Head of caudate nucleus (tissue), 42 donors: ENCODE measurements around the gene NFE2.
"Not testable (repeated sequence)": the region's sequence is repeated elsewhere in the genome, so short reads cannot be mapped to it uniquely, and the experiment has no call there.

Experiments
- DNase-seq, 42 donors: peaks; one replicate each; pipeline versions ENCODE4 v3.0.0 to v3.0.0-alpha.2; 2020 to 2021; ENCODE audit warnings: mixed read lengths in 7 of 42
- intact Hi-C: fragments of 100-400 bp; cut with DNase I; formaldehyde crosslinking; loops from one replicate; pipeline ENCODE4 v1.15.0; 2022

Gene NFE2

GRCh38 chr12:54300732-54301427 lies at the start of gene NFE2:
NFE2 (minus strand) TSS chr12:54301015; CDS start chr12:54295248, 5,767 bp downstream.
- peak in 23 of 42 donors; percentile 11 to 62 (median 31) for DNase-seq
- intact Hi-C loops: no loop called here

- intact Hi-C loops: no loop called here
- peak in 8 of 42 donors; percentile 30 to 63 (median 48) for DNase-seq
These were observed 48.9 kb upstream of the NFE2 start for GRCh38 chr12:54349679-54350078.

- intact Hi-C loops: no loop called here
- DNase-seq: peak in 8 of 42 donors; percentile 31 to 76 (median 58)
These were observed 48.2 kb upstream of the NFE2 start for GRCh38 chr12:54349036-54349435.

- intact Hi-C loops: no loop called here
- no peak for DNase-seq
These were observed 40.8 kb upstream of the NFE2 start for GRCh38 chr12:54341378-54342300.

DNA sequence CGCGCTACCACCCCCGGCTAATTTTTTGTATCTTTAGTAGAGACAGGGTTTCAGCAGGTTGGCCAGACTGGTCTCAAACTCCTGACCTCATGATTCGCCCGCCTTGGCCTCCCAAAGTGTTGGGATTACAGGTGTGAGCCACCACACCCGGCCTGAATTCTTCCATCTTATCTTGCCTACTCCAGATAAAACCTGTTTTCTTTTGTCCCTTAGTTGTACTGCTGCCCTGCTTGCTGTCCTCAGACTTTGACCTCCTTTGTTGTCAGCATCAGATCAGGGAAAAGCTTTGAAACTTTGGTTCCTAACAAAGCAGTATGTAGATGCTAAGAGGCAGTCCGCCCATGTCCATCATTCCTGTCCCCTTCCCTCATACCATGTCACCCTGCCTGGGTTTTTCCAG lies 40.0 kb upstream of the NFE2 start:
- intact Hi-C loops: no loop called here
- no peak for DNase-seq

- intact Hi-C loops: no loop called here
- no peak for DNase-seq
These were observed 38.0 kb upstream of the NFE2 start for GRCh38 chr12:54338698-54339296.

DNA sequence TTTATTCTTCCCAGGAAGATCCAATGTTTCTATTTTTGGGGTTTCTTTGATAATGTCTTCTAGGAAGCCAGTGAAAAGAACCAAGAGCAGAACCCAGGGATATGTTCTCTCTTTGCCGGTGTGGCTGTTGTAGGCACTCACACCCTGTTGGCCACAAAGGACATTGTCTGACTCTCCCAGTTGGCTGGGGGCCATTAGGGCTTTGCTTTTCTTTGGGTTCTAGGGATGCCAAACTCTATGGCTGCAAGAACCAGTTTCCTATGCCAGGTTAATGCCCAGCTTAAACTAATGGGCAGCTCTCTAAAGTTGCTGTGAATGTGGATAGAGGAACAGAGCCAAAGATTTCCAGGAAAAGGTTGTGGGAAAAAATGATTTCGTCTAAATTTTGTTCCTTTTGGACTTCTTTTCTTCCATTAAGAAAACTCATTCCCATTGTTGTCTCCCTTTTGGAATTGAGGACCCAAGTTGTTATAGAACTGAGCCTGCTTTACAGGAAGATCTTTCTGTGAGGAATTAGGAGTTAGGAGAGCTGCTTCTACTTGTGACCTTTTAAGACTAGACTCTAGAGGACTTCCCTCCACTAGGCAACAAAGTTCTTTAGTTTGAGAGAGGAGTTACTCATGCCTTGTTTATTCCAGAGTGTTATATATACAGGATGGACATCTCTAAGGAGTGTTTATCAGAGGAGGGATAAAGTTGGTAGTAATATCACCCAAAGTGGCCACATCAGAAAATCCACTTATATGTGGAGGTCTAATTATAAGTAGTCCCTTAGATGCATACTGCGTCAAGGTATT lies 37.2 kb upstream of the NFE2 start:
- DNase-seq: peak in 14 of 42 donors; percentile 28 to 75 (median 42)
- intact Hi-C loops: no loop called here

DNA sequence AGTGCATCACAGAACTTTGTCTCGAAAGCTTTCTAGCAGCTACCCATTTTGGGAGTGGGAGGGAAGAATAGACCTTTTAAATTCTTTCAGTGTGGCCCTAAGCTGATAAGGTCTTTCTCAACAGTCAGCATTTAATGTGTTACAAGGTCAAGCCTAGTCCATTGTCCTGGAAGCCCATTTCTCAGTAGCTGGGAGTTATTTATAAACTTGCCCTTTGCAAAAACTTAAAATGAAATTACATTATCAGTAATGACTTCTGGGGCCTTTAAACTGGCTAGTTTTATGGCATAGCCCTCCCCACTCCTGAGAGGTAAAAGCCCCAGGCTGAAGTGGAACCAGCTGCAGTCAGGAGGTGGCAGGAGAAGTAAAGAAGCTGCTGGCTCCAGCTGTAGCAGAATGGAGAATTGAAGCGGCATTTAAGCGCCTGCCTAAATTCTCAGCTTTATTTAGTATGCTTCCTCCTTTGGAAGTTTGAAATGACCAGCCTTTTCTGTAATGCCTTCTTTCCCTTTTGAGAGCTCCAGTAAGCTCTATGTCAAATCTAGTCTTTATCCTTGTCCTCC lies 36.5 kb upstream of the NFE2 start:
- intact Hi-C loops: no loop called here
- peak in 15 of 42 donors; percentile 21 to 61 (median 38) for DNase-seq

- DNase-seq: no peak
- intact Hi-C loops: no loop called here
These were observed 32.7 kb upstream of the NFE2 start for GRCh38 chr12:54333420-54334034.

GRCh38 chr12:54331461-54331860 lies 30.6 kb upstream of the NFE2 start:
- DNase-seq: no peak
- intact Hi-C loops: no loop called here

GRCh38 chr12:54330442-54330841 lies 29.6 kb upstream of the NFE2 start:
- intact Hi-C loops: no loop called here
- no peak for DNase-seq

- intact Hi-C loops: loop anchor here (5.0 kb wide), 1 partner anchor 47 kb away; the partner anchor contains the start of genes CBX5 and HNRNPA1
These were observed 28.9 kb upstream of the NFE2 start for GRCh38 chr12:54329759-54330158.

GRCh38 chr12:54328595-54329337 lies 28.0 kb upstream of the NFE2 start:
- no peak for DNase-seq
- intact Hi-C loops: loop anchor here (5.0 kb wide), 1 partner anchor 46 kb away; the partner anchor contains the start of genes CBX5 and HNRNPA1

More at GRCh38 chr12:54329759-54330158, 28.9 kb upstream of the NFE2 start:
- no peak for DNase-seq

DNA sequence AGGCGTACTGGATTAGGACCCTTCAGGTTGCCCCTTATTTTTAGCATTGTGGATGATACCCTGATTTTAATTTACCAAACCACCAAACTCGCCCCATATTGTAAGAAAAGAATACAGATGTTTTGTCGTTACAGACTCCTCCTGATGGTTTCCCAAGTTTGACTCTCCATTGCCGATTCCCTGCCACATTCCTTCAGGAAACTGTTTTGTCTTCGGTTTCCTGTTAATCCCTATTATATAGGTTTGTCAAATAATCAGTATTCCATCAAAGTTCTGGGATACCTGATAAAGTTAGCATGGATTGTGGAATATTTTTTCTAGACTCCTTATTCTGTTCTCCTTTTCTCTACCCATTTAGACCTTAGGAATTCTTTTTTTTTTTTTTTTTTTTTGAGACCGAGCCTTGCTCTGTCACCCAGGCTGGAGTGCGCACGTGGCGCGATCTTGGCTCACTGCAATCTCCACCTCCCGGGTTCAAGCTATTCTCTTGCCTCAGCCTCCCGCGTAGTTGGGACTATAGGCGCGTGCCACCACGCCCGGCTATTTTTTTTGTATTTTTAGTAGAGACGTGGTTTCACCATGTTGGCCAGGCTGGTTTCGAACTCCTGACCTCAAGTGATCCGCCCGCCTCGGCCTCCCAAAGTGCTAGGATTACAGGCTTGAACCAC lies 24.8 kb upstream of the NFE2 start:
- not testable (repeated sequence) for DNase-seq
- intact Hi-C loops: loop anchor here (2.0 to 5.0 kb wide), 2 partner anchors 33 to 43 kb away; partner anchors contain the start of genes CBX5 and HNRNPA1

GRCh38 chr12:54324617-54325441 lies 24.0 kb upstream of the NFE2 start, which contains the start of gene COPZ1:
COPZ1 (plus strand) TSS chr12:54325131; CDS start chr12:54325164, 33 bp downstream.
- peak; percentile 91 to 99 (median 96) for DNase-seq
- intact Hi-C loops: loop anchor here (2.0 to 5.0 kb wide), 2 partner anchors 34 to 43 kb away; partner anchors contain the start of genes CBX5 and HNRNPA1
